Superior temporal gyrus (tissue), 1 donor: Measurements from ENCODE around the gene MUC7.
"Not testable (repeated sequence)": the region's sequence is repeated elsewhere in the genome, so short reads cannot be mapped to it uniquely, and the experiment has no call there.

ENCODE experiments used
- DNase-seq: peaks from one replicate; pipeline ENCODE4 v3.0.0-alpha.2; 2016; ENCODE audit errors: extremely low spot score

The MUC7 gene

DNA sequence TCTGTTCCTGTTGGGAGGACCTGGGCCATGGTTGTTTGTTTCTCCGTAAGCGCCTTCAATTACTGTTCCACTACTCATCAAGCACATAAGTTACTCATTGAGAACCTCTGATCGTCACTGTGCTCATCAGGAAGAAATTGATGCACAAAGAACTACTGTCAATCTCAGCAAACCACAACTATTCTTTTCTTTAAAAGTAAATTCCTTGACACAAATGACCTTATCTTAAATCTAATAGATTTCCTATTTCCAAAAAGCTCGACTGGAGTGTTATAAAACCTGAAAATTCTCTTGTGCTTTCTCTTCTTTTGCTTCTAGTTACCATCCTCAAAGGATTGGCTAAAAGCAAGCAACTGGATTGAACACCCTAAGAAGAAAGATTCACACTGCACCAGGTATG, at the start of gene MUC7:
Gene MUC7, plus strand, starts transcription at position 301 of the 400 bp plus-strand sequence. CDS start 1,825 bp downstream, outside the sequence.
- DNase-seq: no peak

DNA sequence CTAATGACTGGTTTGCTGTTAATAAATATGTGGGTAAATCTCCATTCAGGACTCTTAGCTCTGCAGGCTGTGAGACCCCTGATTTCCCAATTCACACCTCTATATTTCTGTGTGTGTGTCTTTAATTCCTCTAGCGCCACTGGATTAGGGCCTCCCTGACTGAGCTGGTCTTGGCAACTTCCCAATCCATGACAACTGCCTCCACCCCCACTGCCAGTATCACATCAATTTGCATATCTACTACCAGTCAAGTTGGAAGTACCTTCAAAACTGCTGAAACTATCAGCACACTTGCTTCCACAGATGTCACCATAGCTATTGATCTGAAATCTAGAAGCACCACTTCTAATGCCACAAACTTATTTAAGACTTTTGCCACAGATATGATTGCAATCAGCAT, 46.7 kb upstream of the MUC7 start:
- no peak for DNase-seq

DNA sequence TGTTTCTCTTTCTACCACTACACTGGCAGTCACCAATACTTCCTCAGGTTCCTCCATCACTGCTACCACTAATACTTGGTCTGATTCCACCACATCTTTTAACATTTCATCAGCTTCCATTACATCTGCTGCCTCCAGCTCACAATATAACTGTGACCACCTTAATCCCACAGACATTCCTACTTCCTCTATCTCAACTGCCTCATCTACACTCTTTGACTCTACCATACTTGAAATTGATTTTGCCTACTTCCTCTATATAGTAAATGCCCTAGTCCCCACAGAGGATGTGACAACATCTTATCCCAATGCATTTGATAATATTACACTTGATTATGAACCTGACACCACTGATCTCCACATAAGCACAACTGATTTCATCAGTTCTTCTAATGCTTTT, 45.2 kb upstream of the MUC7 start:
- DNase-seq: no peak

DNA sequence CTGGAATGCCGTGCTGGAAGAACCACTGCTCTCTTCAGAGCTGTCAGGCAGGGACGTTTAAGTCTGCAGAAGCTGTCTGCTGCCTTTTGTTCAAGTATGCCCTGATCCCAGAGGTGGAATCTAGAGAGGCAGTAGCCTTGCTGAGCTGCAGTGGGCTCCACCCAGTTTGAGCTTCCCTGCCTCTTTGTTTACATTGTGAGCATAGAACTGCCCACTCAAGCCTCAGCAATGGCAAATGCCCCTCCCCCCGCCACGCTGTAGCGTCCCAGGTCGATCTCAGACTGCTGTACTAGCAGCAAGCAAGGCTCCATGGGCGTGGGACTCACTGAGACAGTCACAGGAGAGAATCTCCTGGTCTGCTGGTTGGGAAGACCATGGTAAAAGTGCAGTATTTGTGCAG, 34.8 kb upstream of the MUC7 start:
- DNase-seq: no peak

DNA sequence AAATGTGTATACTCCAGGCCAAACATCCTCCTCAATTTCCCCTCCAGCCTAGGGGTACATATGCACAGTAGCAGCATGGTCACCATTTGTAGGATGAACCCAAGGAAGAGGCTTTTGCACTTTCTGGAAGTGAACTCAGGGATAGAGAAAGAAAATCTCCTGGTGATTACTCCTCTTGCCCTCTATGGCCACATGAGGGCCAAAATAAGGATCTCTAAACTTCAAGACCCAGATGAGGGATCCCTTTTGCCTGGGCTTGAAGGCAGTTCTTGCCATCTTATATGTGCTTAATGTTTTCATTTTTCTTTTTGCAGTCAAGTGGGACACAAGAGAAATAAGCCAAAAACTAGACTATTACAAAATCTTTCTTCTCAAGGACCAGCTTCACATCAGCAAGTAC, 29.5 kb upstream of the MUC7 start:
- DNase-seq: no peak

DNA sequence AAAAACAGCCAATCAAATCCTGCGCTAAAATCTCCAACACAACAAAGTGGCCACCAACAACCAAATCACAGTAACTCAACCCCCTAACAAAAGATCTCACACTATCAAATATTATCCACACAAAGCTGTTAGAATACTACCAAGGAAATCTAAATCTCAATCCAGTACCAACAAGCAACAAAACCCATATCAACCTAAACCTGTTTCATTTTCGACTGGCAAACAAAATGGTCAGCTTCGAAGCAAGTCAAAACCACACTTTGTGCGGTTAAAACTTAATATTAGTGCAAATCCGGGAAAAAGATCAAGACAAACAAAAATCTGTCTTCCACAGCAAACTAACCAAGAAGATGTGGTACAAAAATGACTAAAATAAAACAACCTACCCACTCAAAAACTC, 28.7 kb upstream of the MUC7 start:
- DNase-seq: no peak

DNA sequence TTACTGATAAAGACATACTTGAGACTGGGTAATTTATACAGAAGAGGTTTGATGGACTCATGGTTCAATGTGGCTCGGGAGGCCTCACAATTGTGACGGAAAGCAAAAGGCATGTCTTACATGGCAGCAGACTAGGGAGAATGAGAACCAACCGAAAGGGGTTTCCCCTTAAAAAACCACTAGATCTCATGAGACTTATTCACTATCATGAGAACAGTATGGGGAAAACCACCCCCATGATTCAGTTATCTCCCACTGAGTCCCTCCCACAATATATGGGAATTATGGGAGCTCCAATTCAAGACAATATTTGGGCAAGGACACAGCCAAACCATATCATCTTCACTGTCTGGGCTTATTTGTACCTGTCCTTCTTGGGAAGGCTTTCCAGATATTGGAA, 22.8 kb upstream of the MUC7 start:
- DNase-seq: no peak

DNA sequence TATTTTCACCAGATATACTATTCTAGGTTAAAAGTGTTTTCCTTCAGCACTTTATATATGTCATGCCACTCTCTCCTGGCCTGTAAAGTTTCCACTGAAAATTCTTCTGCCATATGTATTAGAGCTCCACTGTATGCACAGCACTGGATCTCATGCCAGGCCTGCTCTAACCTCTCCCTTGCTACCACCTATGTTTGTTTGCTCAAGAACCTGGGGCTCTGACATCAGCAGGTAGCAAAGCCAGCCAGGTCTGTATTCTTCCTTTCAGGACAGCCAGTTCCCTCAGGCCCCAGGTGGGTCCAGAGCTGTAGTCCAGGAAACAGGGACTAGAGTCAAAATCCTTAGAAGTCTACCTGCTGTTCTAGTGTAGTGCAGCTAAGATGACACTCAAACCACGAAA, 19.1 kb upstream of the MUC7 start:
- no peak for DNase-seq

DNA sequence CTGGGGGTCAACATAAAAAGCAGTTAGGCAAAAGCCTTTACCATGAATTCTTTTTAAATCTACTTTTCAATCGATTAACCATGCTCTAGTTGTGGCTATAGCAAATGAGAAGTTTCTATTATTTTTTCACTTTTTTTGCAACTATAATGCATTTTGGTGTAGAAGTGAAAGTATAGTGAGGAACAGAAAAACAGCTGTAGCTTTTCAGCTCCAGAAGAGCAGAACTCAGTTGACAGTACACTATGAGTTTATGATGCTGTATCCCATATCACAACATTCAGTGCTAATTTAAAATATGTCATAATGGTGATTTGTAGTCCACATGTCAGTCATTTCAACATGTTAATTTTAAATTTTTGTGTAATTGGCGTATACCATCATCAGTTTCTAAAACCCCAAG, 8.7 kb upstream of the MUC7 start:
- DNase-seq: no peak

DNA sequence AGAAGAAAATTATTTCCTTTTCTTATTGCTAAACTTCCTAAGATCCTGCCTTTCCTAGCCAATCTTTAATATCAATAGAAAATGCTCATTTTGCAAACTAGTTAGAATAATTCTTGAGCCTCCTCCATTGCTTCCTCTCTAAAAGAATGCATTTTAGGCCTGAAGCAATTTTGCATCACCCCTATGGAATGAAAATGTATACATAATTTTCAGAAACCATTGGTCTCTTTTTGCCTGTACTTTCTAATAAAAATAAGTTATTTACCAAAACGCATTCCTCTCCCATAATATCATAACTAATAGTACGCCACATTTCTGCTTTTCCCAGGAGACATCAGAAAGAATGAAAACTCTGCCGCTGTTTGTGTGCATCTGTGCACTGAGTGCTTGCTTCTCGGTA, 1.7 kb downstream of the MUC7 start:
- DNase-seq: no peak

DNA sequence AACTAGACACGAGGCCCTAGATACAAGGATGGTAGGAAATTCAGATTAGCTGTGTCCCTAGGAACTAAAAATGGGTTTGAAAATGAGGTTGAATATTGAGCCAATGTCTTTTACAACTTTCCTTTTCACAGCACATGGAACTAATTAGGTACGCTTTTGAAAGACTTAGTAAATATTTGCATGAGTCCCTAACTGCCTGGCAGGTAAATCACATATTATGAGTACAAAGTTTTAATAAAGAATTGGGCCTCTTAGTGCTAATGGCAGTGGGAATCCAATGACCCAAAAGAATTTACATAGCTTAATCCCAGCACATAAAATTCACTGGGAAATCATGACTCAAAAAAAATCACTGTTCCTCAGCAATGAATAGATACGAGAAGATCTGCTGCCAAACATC, 16.8 kb downstream of the MUC7 start:
- no peak for DNase-seq

DNA sequence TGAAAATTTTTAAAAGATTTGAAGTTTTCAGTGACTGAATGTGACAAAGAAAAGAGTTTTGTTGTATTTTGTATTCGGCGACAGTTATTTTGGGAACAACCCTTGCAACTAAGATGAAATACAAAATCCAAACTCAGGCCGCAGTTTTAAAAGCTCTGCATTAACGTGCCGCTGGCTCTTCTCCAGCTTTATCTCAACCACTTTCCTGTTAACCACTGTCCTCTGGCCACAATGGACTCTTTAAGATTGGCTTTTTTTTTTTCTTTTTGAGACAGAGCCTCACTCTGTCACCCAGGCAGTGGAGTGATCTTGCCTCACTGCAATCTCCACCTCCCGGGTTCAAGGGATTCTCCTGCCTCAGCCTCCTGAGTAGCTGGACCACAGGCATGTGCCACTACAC, 24.2 kb downstream of the MUC7 start:
- peak; percentile 18 for DNase-seq

DNA sequence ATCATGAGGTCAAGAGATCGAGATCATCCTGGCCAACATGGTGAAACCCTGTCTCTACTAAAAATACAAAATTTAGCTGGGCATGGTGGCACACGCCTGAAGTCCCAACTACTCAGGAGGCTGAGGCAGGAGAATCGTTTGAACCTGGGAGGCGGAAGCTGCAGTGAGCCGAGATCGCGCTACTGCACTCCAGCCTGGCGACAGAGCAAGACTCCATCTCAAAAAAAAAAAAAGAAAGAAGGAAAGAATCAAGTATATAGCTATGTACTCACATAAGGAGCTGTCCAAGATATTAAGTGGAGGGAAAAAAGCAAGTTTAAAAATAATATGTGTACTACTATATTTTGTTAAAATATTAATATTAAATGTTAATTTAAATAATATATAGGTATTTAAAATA, 29.8 kb downstream of the MUC7 start:
- not testable (repeated sequence) for DNase-seq

DNA sequence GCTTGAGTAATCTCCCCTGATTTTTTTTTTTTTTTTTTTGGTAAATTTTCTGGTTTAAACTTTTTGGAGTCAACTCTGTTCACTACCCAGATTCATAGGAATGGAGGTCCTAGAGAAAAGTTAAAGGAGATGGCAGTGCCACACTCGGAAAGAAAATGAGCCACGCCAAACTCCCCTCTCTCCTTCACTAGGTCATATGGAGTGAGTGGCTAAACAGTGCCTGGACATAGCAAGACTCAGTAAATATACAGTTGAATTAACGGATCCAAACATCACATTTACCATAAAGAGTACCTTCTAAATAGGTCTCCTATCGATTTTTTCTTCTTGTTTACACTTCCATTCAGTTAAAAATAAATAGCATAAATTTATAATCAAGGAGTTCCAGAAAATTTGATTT, 32.7 kb downstream of the MUC7 start:
- DNase-seq: no peak

DNA sequence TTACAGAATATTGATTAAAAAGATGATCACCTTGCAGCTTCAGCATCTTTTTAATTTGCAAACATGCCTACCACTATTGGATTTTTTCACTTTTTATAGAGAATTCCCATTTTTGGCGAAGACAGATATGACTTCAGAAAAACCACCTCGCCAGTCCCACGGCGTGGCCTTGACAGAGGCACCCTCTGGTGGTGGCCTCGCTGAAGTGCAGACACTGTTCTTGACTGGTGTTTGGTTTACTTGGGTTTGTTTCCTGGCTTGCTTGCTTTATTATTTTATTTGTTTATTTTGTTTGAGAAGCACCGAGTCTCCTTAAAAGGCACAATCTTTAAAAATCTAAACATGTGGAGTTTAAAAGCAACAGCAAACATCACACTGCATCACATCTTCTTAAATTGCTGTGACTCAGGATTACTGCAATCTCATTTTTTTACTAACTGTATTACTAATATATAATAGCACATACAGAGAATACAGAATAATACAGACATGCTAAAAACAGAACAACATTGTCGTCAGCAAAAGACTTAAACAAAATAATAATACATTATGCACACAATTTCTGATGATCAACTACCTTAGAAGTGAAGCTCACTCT, 33.3 kb downstream of the MUC7 start:
- DNase-seq: peak; percentile 76

DNA sequence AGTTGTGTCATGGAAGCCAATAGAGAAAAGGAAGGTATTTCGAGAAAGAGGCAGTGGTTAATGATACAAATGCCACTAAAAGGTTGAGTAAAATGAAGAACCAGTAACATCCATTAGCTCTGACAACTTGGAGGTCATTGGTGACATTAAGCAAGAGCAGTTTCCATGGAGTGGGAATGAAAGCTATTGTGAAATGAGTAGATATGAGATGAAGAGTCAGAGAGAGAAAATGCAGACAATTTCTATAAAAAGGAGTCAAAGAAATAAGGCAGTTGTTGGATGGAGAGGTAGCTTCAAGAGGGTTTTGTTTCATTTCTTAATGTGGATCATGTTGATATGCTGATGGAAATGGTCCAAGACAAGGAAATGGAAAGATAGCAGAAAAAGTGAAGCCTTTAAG, 36.8 kb downstream of the MUC7 start:
- DNase-seq: no peak

DNA sequence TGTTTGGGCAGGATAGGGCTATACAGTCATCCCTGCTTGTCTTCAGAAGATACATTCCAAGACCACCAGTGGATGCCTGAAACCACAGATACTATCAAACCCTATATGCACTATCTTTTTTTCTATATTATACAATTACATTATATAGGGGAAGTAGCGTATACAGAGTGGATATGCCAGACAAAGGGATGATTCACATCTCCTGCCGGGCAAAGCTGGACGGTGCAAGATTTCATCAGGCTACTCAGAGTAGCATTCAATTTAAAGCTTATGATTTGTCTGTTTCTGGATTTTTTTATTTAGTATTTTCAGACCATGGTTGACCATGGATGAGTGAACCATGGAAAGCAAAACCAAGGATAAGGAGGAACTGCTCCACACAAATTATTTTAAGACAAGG, 39.4 kb downstream of the MUC7 start:
- no peak for DNase-seq

DNA sequence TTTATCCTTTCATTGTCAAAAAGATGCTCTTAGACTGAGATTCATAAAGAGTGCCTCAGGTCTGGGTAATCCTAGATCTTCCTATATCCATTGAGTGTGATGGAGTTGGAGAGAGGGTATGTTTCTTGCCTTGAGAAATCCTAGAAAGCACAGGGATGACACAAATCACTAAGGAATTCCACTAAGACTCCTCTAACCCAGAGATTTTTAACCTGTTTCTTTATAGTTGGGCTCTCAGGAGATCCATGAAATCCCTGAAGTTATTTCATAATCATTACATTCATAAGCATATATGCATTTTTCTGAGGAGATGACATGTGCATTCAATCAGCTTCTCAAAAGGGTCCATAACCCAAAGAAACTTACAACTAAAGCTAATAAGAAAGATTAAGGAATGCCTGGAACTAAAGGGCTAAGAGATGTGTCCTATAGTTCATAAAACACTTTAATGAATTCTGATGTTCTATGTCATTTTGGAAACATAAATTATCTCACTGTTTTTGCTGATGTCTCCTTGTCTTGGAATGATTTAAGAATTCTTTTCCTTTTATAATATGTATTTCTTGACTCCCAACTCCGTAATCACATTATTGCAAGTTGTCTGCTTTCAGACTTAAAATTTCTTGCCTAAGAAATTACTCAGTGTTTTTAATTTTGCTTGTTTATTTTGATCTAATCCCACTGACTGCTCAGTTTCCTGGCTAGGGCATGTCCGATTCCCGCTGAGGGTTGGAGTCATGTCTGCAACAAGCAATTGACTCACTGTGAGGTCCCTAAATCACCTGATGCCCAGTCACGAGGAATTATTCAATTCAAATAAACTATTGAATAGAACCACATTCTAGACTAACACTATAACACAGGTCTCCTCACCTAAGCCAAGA, 43.6 kb downstream of the MUC7 start:
- no peak for DNase-seq

DNA sequence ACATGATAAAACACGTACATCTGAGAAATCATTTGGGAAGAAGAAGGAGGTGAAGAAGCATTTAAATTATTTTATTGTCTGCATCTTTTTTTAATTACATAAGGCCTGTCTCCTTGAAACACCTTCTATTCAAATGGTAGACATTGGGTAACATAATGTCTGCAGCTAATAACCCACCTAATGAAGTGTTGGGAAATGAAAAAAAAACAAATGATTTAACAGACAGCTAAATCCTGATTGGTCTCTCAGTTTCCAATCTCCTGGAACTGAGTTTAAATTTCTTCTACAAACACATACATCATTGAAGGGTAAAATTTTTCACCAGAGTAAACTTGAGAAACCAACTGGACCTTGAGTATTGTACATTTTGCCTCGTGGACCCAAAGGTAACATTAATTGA, 46.3 kb downstream of the MUC7 start, which contains the start of gene AMTN:
Gene AMTN, plus strand, starts transcription at position 301 of the 400 bp plus-strand sequence. CDS start 209 bp downstream, outside the sequence.
- no peak for DNase-seq

DNA sequence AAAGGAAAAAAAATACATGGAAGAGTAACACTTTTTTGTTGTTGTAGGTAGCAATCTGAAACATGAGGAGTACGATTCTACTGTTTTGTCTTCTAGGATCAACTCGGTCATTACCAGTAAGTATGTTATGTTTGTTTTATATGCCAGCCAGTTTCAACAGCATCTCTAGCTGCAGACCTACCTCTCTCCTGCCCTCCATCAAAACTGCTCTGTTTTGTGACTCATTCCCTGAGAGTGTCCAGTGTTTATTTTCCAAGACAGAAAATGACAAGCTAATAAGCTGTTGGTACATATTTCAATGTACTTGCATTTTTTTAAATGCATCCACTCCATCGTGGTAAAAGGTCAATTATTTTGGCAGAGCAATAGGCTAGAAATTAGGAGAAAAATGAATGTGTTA, 46.7 kb downstream of the MUC7 start:
- no peak for DNase-seq

DNA sequence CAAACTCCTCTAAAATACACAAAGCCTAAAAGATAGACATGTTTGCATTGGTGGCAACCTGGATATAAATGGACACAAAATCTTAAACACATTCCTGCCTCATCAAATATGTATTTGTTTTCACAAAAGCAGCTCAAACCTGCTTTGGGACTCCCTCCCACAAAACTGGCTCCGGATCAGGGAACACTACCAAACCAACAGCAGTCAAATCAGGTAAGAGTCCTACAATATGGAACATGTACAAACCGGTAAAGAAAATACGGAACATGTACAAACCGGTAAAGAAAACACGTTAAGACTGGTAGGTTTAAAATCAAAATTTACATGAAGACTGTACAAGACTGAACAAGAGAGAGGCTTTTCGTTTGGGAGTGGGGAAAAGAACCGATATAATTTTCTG, 50.6 kb downstream of the MUC7 start:
- DNase-seq: no peak

DNA sequence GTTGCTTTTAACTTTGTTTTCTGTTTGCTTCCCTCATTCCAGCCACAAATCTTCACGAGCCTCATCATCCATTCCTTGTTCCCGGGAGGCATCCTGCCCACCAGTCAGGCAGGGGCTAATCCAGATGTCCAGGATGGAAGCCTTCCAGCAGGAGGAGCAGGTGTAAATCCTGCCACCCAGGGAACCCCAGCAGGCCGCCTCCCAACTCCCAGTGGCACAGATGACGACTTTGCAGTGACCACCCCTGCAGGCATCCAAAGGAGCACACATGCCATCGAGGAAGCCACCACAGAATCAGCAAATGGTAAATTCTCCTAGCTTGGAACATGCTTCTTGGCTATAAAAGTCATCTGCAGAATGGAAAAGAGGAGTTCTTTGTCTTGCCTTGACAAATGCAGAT, 59.0 kb downstream of the MUC7 start:
- no peak for DNase-seq

DNA sequence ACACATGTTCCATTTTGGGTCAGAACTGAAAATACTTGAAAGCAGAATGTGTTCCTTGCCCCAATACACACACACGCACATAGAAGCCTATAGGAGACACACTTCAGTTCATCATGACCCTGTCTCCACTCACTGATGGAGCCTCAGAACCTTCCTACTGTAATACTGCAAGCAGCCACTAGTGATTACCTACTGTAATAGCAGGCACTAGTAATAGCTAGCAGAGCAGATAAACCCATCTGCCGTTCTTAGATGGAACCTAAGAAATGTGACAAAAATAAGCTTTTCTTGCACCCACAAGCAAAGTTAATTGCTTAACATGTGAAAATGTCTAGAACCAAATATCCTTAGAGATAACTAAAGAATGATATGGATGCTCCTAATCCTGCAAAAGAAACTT, 60.0 kb downstream of the MUC7 start:
- no peak for DNase-seq
